Sigmoid colon (tissue), 7 donors: ENCODE data around the gene ENO2. TPM values are rescaled to one million over a fixed set of nuclear protein-coding genes. Genes with fewer than 3 reads are reported as not detected.

Source experiments
- DNase-seq: peaks from one replicate; pipeline ENCODE4 v3.0.0-alpha.2; 2019
- H3K27ac ChIP-seq, 4 donors: fragments of 200-600 bp; sonication (generic); one replicate each; pipeline ENCODE4 v1.5.1; 2016 to 2019; ENCODE audit warnings: mild to moderate bottlenecking in 1 of 4
- H3K27me3 ChIP-seq, 3 donors: fragments of 200-600 bp; sonication (generic); one replicate each; pipeline ENCODE4 v1.5.1; 2019; ENCODE audit warnings: mild to moderate bottlenecking in 1 of 3
- H3K36me3 ChIP-seq, 4 donors: fragments of 200-600 bp; sonication (generic); one replicate each; pipeline ENCODE4 v1.5.1; 2016 to 2019
- H3K4me1 ChIP-seq, 4 donors: fragments of 200-600 bp; sonication (generic); one replicate each; pipeline ENCODE4 v1.5.1; 2017 to 2019
- H3K4me3 ChIP-seq, 4 donors: fragments of 200-600 bp; sonication (generic); one replicate each; pipeline ENCODE4 v1.5.1; 2017 to 2019; ENCODE audit warnings: mild to moderate bottlenecking in 2 of 4, moderate library complexity in 1 of 4
- H3K9me3 ChIP-seq, 4 donors: fragments of 200-600 bp in 3 of 4; sonication (generic) in 3 of 4; one replicate each; pipeline versions ENCODE4 v1.5.1 to v1.6.1; 2013 to 2019
- CTCF ChIP-seq, 4 experiments: fragments of 450-650 bp in 3 of 4; fragments of 200-600 bp in 1 of 4; IDR thresholded peaks; one replicate each; pipeline ENCODE4 v1.5.1; 2016 to 2019; ENCODE audit warnings: antibody characterized with exemption in 4 of 4, mild to moderate bottlenecking in 3 of 4, moderate library complexity in 2 of 4
- EP300 ChIP-seq, 4 donors: sonication (generic); formaldehyde crosslinking; IDR thresholded peaks; one replicate each; pipeline ENCODE4 v1.6.1; 2017; ENCODE audit warnings: antibody characterized with exemption in 4 of 4
- POLR2A ChIP-seq, 2 donors: fragments of 450-650 bp; IDR thresholded peaks; one replicate each; pipeline ENCODE4 v1.6.1; 2016; ENCODE audit warnings: antibody characterized with exemption in 2 of 2, mild to moderate bottlenecking in 2 of 2, moderate library complexity in 2 of 2
- POLR2AphosphoS5 ChIP-seq, 4 donors: sonication (generic); formaldehyde crosslinking; IDR thresholded peaks; one replicate each; pipeline ENCODE4 v1.6.1; 2017; ENCODE audit warnings: antibody characterized with exemption in 4 of 4
- WGBS, 2 donors: extraction: QIAGEN DNeasy Blood & Tissue Kit; methylation state at CpG; one replicate each; pipeline ENCODE4 v1.1.7; 2013; 5-methylcytosine and 5-hydroxymethylcytosine counted together
- intact Hi-C: fragments of 100-400 bp; cut with DNase I; formaldehyde crosslinking; loops from one replicate; pipeline ENCODE4 v1.15.1; 2023
- polyA plus RNA-seq, 3 donors: library from polyadenylated mRNA; stranded (reverse); fragments of 200-250 nt; gene quantifications; one replicate each; pipeline ENCODE4 v1.2.3, GENCODE V29; 2013
- total RNA-seq, 4 donors: library from RNA; depleted of rRNA; stranded (reverse); fragments of >200 nt; gene quantifications; one replicate each; pipeline ENCODE4 v1.1.0, GENCODE V29; 2016
- donor health status: healthy with polysubstance abuse.
- donor health status: Bipolar disorder and iron deficiency.
- donor health status: healthy.

ENO2 gene
- total and polyA plus RNA-seq, 7 donors, result 1.8 to 37.5 (median 26.3) TPM

- Histone ChIP-seq H3K4me1 (peaks cover 4 to 58% (median 51%) of the 10 kb centered on the region in 4 donors), H3K27ac (peak overlapping the region; percentile 97 to 100 (median 99)), H3K27me3 (no peaks in the 10 kb centered on the region), H3K4me3 (peak overlapping the region; percentile 84 to 99 (median 98)), H3K36me3 (peaks cover 0 to 24% (median 3%) of the 10 kb centered on the region in 4 donors), H3K9me3 (no peaks in the 10 kb centered on the region)
- DNase-seq, result peak; percentile 95
- TF ChIP-seq POLR2A (IDR thresholded peaks at IDR 0.05), result peak in 1 of 2 donors; percentile 28
- TF ChIP-seq EP300 (IDR thresholded peaks at IDR 0.05), result peak in 2 of 4 donors; percentile 10 to 14
- peak in 1 of 4 experiments; percentile 24 for TF ChIP-seq CTCF (IDR thresholded peaks at IDR 0.05)
- peak; percentile 46 to 76 (median 71) for TF ChIP-seq POLR2AphosphoS5 (IDR thresholded peaks at IDR 0.05)
- intact Hi-C loops, result loop anchor here (2.0 kb wide), 2 partner anchors 39 to 57 kb away; no protein-coding TSS in a partner anchor
- WGBS, 2 donors, result 13 to 45% methylated on average over 8 of the region's 8 CpGs
These were observed 11.3 kb downstream of the ENO2 start for GRCh38 chr12:6925540-6926279.

DNA sequence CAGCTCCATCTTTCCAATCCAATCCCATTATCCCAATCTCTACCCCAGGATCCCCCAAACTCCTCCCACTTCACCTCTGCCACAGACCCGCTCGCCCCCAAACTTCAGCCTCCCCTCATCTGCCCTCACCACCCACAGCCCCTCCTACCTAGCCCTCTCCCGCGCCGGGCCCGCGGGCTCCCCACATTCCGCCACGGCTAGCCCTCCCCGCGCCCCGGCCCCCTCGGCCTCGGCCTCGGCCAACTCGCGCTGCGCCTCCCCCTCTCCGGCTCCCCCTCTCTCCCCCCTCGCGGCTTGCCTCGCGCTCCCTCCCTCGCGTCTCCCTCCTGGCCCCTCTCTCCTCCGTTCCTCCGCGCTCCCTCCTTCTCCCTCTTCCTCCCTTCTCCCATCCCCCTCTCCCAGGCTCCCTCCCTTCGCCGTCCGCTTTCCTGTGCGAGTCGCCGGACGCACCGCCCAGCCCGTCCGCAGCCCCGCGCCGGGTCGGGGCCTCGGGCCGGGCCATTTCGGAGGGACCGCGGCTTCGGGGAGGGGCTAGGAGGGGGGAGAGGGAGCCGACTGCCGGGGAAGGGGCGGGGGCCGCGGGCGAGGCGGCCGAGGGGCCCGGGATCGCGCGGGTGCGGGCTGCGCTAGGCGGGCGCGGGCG, 13.1 kb downstream of the ENO2 start, which contains the start of gene ATN1:
Gene ATN1, plus strand, starts transcription at position 581 of the 643 bp plus-strand sequence. CDS start 6,043 bp downstream, outside the sequence.
- Histone ChIP-seq H3K4me3 (peak within 1 kb of the TSS; percentile 84 to 99 (median 98)), H3K36me3 (peaks cover 0 to 13% (median 2%) of the 10 kb centered on the region in 4 donors), H3K9me3 (no peaks in the 10 kb centered on the region), H3K4me1 (peaks cover 4 to 76% (median 67%) of the 10 kb centered on the region in 4 donors), H3K27me3 (no peaks in the 10 kb centered on the region), H3K27ac (peak within 1 kb of the TSS; percentile 97 to 100 (median 99))
- intact Hi-C loops, result loop anchor here (1.0 kb wide), 1 partner anchor 10 kb away; no protein-coding TSS in a partner anchor
- 1% methylated on average over 66 of the region's 66 CpGs for WGBS, 2 donors
- DNase-seq, result peak; percentile 97
- TF ChIP-seq POLR2A (IDR thresholded peaks at IDR 0.05), result peak in 1 of 2 donors; percentile 39
- TF ChIP-seq EP300 (IDR thresholded peaks at IDR 0.05), result no peak
- TF ChIP-seq CTCF (IDR thresholded peaks at IDR 0.05), result no peak
- peak; percentile 80 to 94 (median 87) for TF ChIP-seq POLR2AphosphoS5 (IDR thresholded peaks at IDR 0.05)

DNA sequence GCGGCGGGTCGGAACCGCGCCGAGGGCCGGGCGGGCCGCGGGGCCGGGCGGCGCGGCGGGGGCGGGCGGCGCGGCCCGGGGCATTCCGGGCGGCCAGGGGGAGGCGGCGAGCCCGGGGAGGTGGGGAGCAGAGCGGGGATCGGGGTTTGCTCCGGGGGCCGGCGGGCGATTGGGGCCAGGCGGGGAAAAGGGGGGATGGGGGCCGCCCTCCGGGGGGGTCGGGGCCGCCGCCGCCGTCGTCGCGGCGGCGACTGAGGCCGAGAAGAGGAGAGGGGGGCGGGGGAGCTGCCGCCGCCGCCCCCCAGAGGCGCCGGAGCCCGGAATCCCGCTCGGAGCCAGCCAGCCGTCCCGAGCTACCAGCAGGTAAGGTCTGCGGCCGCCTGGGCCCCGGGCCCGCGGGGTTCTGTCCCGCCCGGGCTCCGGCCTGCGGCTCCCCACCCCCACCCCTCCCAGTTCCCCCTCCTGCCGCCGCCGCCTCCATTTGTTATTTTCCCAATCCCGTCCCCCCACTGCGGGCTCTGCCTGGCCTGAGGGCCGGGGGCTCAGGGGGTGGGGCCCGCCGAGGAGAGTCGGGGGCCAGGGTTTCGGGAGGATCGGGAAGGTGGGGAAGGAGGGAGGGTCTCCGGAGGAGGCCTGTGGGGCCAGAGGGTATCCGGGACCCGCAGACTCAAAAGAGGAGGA, 13.8 kb downstream of the ENO2 start:
- peak overlapping the region; percentile 97 to 100 (median 99) for H3K27ac ChIP-seq
- no peaks in the 10 kb centered on the region for H3K9me3 ChIP-seq
- intact Hi-C loops, result loop anchor here (1.0 kb wide), 1 partner anchor 9 kb away; no protein-coding TSS in a partner anchor
- DNase-seq, result no peak
- peaks cover 4 to 82% (median 74%) of the 10 kb centered on the region in 4 donors for H3K4me1 ChIP-seq
- no peak for TF ChIP-seq CTCF (IDR thresholded peaks at IDR 0.05)
- TF ChIP-seq EP300 (IDR thresholded peaks at IDR 0.05), result no peak
- peak in 1 of 2 donors; percentile 7 for TF ChIP-seq POLR2A (IDR thresholded peaks at IDR 0.05)
- TF ChIP-seq POLR2AphosphoS5 (IDR thresholded peaks at IDR 0.05), result peak in 2 of 4 donors; percentile 15 to 48
- H3K27me3 ChIP-seq, result no peaks in the 10 kb centered on the region
- H3K36me3 ChIP-seq, result peaks cover 0 to 8% (median 2%) of the 10 kb centered on the region in 4 donors
- WGBS, 2 donors, result 1% methylated on average over 79 of the region's 79 CpGs
- peak overlapping the region; percentile 84 to 99 (median 98) for H3K4me3 ChIP-seq

DNA sequence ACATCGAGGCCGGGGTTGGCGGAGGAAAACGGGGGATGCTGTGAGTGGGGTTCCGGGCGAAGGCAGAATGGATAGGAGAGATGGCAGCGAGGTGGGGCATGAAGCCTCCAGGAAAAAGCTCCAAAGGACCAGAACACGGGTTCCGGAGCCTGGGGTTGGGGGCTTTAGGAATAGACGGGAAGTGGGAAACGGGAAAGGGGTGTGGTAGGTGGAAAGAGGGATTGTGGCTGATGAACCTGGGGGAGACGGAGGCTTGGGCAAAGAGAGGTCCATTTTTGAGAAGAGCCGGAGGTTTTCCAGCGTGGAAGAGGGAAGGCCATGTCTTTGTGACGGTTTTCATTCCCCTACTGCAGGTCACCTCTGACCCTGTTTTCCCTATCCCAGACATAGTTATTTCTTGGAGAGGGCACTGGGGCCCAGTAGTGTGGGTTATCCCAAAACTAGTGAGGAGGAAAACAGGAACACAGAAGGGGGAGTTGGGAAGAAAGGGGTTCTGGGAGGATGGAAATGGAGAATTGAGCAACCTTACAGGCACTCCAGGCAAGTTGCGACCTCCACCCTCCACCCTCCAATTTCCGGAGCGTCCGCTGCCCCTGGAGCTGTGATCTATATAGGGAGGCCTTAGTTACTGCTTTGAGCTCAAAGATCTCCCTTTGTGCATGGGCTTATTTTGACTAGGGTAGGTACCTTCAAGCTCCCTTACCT, 14.5 kb downstream of the ENO2 start:
- Histone ChIP-seq H3K4me1 (peaks cover 4 to 83% (median 77%) of the 10 kb centered on the region in 4 donors), H3K27me3 (no peaks in the 10 kb centered on the region), H3K9me3 (no peaks in the 10 kb centered on the region), H3K27ac (peak overlapping the region; percentile 97 to 100 (median 99)), H3K4me3 (peak overlapping the region; percentile 84 to 99 (median 98)), H3K36me3 (peaks cover 0 to 8% (median 8%) of the 10 kb centered on the region in 4 donors)
- TF ChIP-seq POLR2A (IDR thresholded peaks at IDR 0.05) (no peak), EP300 (IDR thresholded peaks at IDR 0.05) (no peak), POLR2AphosphoS5 (IDR thresholded peaks at IDR 0.05) (no peak)
- WGBS, 2 donors, result 9 to 22% methylated on average over 19 of the region's 19 CpGs
- no peak for DNase-seq
- intact Hi-C loops, result loop anchor here (1.0 kb wide), 1 partner anchor 8 kb away; no protein-coding TSS in a partner anchor
